K562 (cell line): ENCODE measurements around the gene MIER2. TPM values are rescaled to one million over a fixed set of nuclear protein-coding genes. Genes with fewer than 3 reads are reported as not detected.

ENCODE experiments used
- ATAC-seq: fragments of 200-7000 bp; cut with Tn5 transposase; 3 replicates; pipeline ENCODE4 v1.9.1; 2020; ENCODE audit warnings: moderate library complexity
- BruUV-seq: library from RNA; stranded (reverse); fragments of 400-500 nt; replicated peaks from 2 replicates; lab custom pipeline; 2021; lab: Mats Ljungman, UMichigan
- CTCF ChIA-PET: fragments of 300-600 bp; formaldehyde crosslinking; extraction: SDS; loops from one replicate; lab custom pipeline; 2021; ENCODE audit warnings: low intra/inter-chr PET ratio; lab: Yijun Ruan, JAX
- POLR2A ChIA-PET: fragments of 300-600, 350-650 bp; sonication (Branson Sonifier 250); formaldehyde crosslinking; extraction: SDS; loops from one replicate; lab custom pipeline; 2021; ENCODE audit warnings: antibody characterized with exemption, inconsistent platforms; lab: Yijun Ruan, JAX
- DNase-seq, 4 experiments: peaks; one replicate each; pipeline versions ENCODE4 v3.0.0 to v3.0.0-alpha.2; 2011 to 2018; ENCODE audit warnings: low spot score in 3 of 4, mixed read lengths in 3 of 4; ENCODE audit errors: extremely low read depth in 1 of 4
- FAIRE-seq: peaks from 2 replicates; lab custom pipeline; 2011; peaks lifted over from hg19 to GRCh38; lab: Jason Lieb, UNC
- H2AFZ ChIP-seq: 2 replicates; pipeline ENCODE4 v1.6.0; 2011; ENCODE audit warnings: low read depth, low read length, control low read depth, inconsistent platforms
- H3K27ac ChIP-seq: fragments of 200-600 bp; 3 replicates; pipeline ENCODE4 v1.8.0; 2011; ENCODE audit warnings: low read depth, mild to moderate bottlenecking, control low read depth, inconsistent platforms, low read length, moderate library complexity, mixed read lengths; ENCODE audit errors: extremely low read depth
- H3K27me3 ChIP-seq, 2 experiments: fragments of 300-600 bp in 1 of 2; 2 replicates in 1 of 2; 3 replicates in 1 of 2; pipeline versions ENCODE4 v1.6.0 to v1.8.0; 2011; ENCODE audit warnings: inconsistent platforms in 2 of 2, low read length in 2 of 2, mild to moderate bottlenecking in 1 of 2, mixed read lengths in 1 of 2, moderate library complexity in 1 of 2; ENCODE audit not compliant: control insufficient read depth in 2 of 2, insufficient read depth in 2 of 2
- H3K36me3 ChIP-seq: fragments of 300-600 bp; 3 replicates; pipeline ENCODE4 v1.8.0; 2011; ENCODE audit warnings: mild to moderate bottlenecking, low read length, inconsistent platforms; ENCODE audit not compliant: control insufficient read depth, insufficient read depth
- H3K4me1 ChIP-seq, 2 experiments: fragments of 200-600 bp in 1 of 2; replicated peaks in 1 of 2; 2 replicates in 1 of 2; 3 replicates in 1 of 2; pipeline versions ENCODE4 v1.5.1 to v1.8.0; 2011; ENCODE audit warnings: inconsistent platforms in 2 of 2, low read length in 2 of 2, mild to moderate bottlenecking in 1 of 2, mixed read lengths in 1 of 2, moderate library complexity in 1 of 2; ENCODE audit not compliant: control insufficient read depth in 2 of 2, insufficient read depth in 2 of 2
- H3K4me2 ChIP-seq: 2 replicates; pipeline ENCODE4 v1.6.1; 2011; ENCODE audit warnings: low read length, control low read depth, inconsistent platforms, mixed read lengths; ENCODE audit not compliant: insufficient read depth
- H3K4me3 ChIP-seq: fragments of 200-600 bp; sonication (generic), shearing (Covaris generic); 2 replicates; pipeline ENCODE4 v1.5.1; 2016; ENCODE audit warnings: control low read depth, inconsistent platforms
- H3K79me2 ChIP-seq: fragments of 200-600 bp; 3 replicates; pipeline ENCODE4 v1.8.0; 2011; ENCODE audit warnings: low read length, inconsistent platforms; ENCODE audit not compliant: control insufficient read depth, insufficient read depth
- H3K9ac ChIP-seq, 2 experiments: 2 replicates each; pipeline versions ENCODE4 v1.6.0 to v1.6.1; 2011; ENCODE audit warnings: low read depth in 2 of 2, low read length in 2 of 2, control low read depth in 1 of 2, inconsistent platforms in 1 of 2, mild to moderate bottlenecking in 1 of 2, mixed read lengths in 1 of 2; ENCODE audit not compliant: insufficient read depth in 1 of 2
- H3K9me1 ChIP-seq: one replicate; pipeline ENCODE4 v1.6.0; 2011; ENCODE audit warnings: inconsistent platforms, mild to moderate bottlenecking, low read length, moderate library complexity; ENCODE audit not compliant: control insufficient read depth, insufficient read depth
- H3K9me3 ChIP-seq: replicated peaks from 2 replicates; pipeline ENCODE4 v1.5.1; 2011; ENCODE audit warnings: low read depth, low read length, inconsistent platforms; ENCODE audit not compliant: control insufficient read depth, insufficient read depth
- H4K20me1 ChIP-seq: replicated peaks from 2 replicates; pipeline ENCODE4 v1.6.1; 2011; ENCODE audit warnings: low read length, inconsistent platforms, mixed read lengths; ENCODE audit not compliant: control insufficient read depth, insufficient read depth
- CEBPG ChIP-seq, 3 experiments: fragments of 200-800 bp in 1 of 3; sonication (Bioruptor generic) in 1 of 3; sonication (generic) in 1 of 3; formaldehyde crosslinking in 1 of 3; IDR thresholded peaks in 2 of 3; conservative IDR thresholded peaks in 1 of 3; 2 replicates each; pipeline versions ENCODE4 v1.6.1 to v1.8.0; 2016 to 2022; ENCODE audit warnings: missing compliant biosample characterization in 2 of 3, missing genetic modification characterization in 2 of 3, mild to moderate bottlenecking in 1 of 3, missing genetic modification reagents in 1 of 3
- HDAC1 ChIP-seq, 2 experiments: fragments of 450-650 bp; IDR thresholded peaks; 2 replicates each; pipeline ENCODE4 v1.6.1; 2016 to 2017; ENCODE audit warnings: inconsistent platforms in 1 of 2, mild to moderate bottlenecking in 1 of 2, moderate library complexity in 1 of 2
- NONO ChIP-seq, 2 experiments: fragments of 200-400 bp in 1 of 2; fragments of 450-650 bp in 1 of 2; formaldehyde crosslinking in 1 of 2; IDR thresholded peaks; 2 replicates each; pipeline ENCODE4 v1.6.1; 2017; ENCODE audit warnings: low read depth in 2 of 2, mild to moderate bottlenecking in 2 of 2, moderate library complexity in 2 of 2, low read length in 1 of 2
- ZNF282 ChIP-seq: sonication (generic); formaldehyde crosslinking; IDR thresholded peaks from 2 replicates; pipeline ENCODE4 v1.8.1; 2023; ENCODE audit warnings: missing genetic modification reagents
- ZNF41 ChIP-seq: fragments of 250-450 bp; sonication (Bioruptor Pico); conservative IDR thresholded peaks from 2 replicates; pipeline ENCODE4 v1.4.0; 2020; ENCODE audit warnings: mild to moderate bottlenecking
- ZNF444 ChIP-seq: fragments of 250-450 bp; sonication (Bioruptor Pico); IDR thresholded peaks from 2 replicates; pipeline ENCODE4 v1.4.0; 2020; ENCODE audit warnings: mild to moderate bottlenecking, moderate library complexity
- WGBS: fragments of 100-300 bp; shearing (Covaris generic); methylation state at CpG from one replicate; pipeline ENCODE4 v1.1.6; 2016; ENCODE audit warnings: low coverage, mixed read lengths; ENCODE audit not compliant: insufficient coverage; ENCODE audit errors: missing lambda C conversion rate; 5-methylcytosine and 5-hydroxymethylcytosine counted together
- in situ Hi-C: fragments of 300-500 bp; cut with MboI; formaldehyde crosslinking; loops from 4 replicates; pipeline ENCODE4 v1.15.0; 2018; ENCODE audit warnings: inconsistent platforms, mixed read lengths
- intact Hi-C: fragments of 100-400 bp; cut with micrococcal nuclease; formaldehyde crosslinking; loops from 2 replicates; pipeline ENCODE4 v1.14.2; 2022
- polyA plus RNA-seq, 8 experiments: library from polyadenylated mRNA; depleted of rRNA in 4 of 8; stranded (reverse) in 5 of 8; unstranded in 3 of 8; fragments of >200 nt; fragmentation: Nextera tagmentation in 2 of 8; fragmentation: Illumina TruSeq in 1 of 8; extraction: Ambion mirVana in 2 of 8; extraction: Trizol in 1 of 8; gene quantifications; 2 replicates each; pipeline versions ENCODE4 v1.2.1 to v1.2.3, GENCODE V29; 2011 to 2014; ENCODE audit warnings: inconsistent platforms in 1 of 8, missing spikeins in 1 of 8
- total RNA-seq, 7 experiments: library from RNA; depleted of rRNA in 6 of 7; stranded (reverse); fragments of >200 nt in 6 of 7; fragmentation: Illumina TruSeq in 2 of 7; extraction: Trizol in 2 of 7; gene quantifications; 2 replicates each; pipeline versions ENCODE4 v1.2.1 to v1.2.3, GENCODE V29; 2011 to 2021; ENCODE audit warnings: low replicate concordance in 1 of 7
- TF ChIP-seq, protein P1 (sequence below), 2 experiments: fragments of 450-650 bp; formaldehyde crosslinking in 1 of 2; IDR thresholded peaks; 2 replicates each; pipeline versions ENCODE4 v1.4.0 to v1.6.1; 2014 to 2020; ENCODE audit warnings: mild to moderate bottlenecking in 2 of 2, borderline replicate concordance in 1 of 2, low read depth in 1 of 2
- TF ChIP-seq, protein P2 (sequence below): fragments of 250-450 bp; sonication (Bioruptor Pico); IDR thresholded peaks from 2 replicates; pipeline ENCODE4 v1.8.0; 2022; ENCODE audit warnings: inconsistent platforms, mild to moderate bottlenecking, moderate library complexity, borderline replicate concordance

The MIER2 gene
- total and polyA plus RNA-seq, 9 of the 15 experiments (the other 6 are each of a cell fraction or from before 2014, with no cell fraction given), result 0.46 to 34.7 (median 15.6) TPM

DNA sequence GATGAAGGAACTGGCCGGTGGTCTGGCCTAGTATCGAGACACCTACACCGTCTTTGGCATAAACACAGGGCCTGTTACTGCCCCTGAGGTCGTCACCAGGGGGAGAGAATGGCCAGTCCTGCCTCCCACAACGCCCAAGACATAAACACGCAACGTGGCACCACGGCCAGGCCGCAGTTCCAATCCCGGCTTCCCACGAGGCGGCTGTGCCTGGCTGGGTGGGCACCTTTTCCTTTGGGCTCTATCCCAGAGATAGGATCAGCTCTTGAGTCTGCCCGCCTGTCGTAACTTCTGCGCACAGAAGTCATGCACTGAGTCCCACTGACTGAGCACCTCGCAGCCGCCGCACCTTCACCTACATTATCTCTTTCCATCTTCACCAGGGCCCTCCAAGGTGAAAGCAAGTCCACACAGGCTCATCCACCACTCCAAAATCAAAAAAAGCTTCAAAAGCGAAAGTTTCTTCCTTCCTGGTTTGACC lies 1.1 kb downstream of the MIER2 start:
- intact Hi-C loops, result no loop called here
- Histone ChIP-seq H3K36me3 (peaks cover 45% of the 10 kb centered on the region; the same call in 2 of the 3 replicates), H3K4me1 (peaks cover 37 to 45% of the 10 kb centered on the region in 2 experiments; a peak in 4 of 5 replicates), H3K79me2 (peaks cover 58% of the 10 kb centered on the region), H2AFZ (0 out of 2 replicates have a peak overlapping the region, but pooled peaks have one; percentile 8), H3K9me1 (peaks cover 15% of the 10 kb centered on the region), H4K20me1 (peaks cover 17% of the 10 kb centered on the region), H3K9ac (peak overlapping the region; percentile 83 to 95), H3K27me3 (no peaks in the 10 kb centered on the region), H3K4me3 (peak overlapping the region; percentile 80), H3K9me3 (peaks cover 4% of the 10 kb centered on the region; the same call in 1 of the 2 replicates), H3K4me2 (peak overlapping the region; percentile 88), H3K27ac (peak overlapping the region; percentile 74)
- in situ Hi-C loops, result no loop called here
- WGBS, result 4% methylated on average over 19 of the region's 19 CpGs
- ATAC-seq (peak; percentile 11), FAIRE-seq (peak; percentile 62), DNase-seq (peak in 2 of 4 experiments; percentile 29 to 40)
- POLR2A ChIA-PET, result interaction anchor here (0.7 to 1.3 kb wide), 4 partner anchors 8 to 229 kb away, joined by 3 read pairs; partner anchors contain the start of gene BSG
- BruUV-seq, result TSS peak; percentile 54
- CTCF ChIA-PET, result no interaction called here
- TF ChIP-seq CEBPG (CRISPR knock-in tag; IDR thresholded peaks at IDR 0.05) (0 out of 2 replicates have a peak, but pooled peaks have one; percentile 15), CEBPG (tag; conservative IDR thresholded peaks at IDR 0.05 in 1 of 2, IDR thresholded peaks at IDR 0.05 in 1 of 2) (no peak), HDAC1 (IDR thresholded peaks at IDR 0.05) (no peak), ZNF282 (CRISPR knock-in tag) (no peak), ZNF444 (CRISPR knock-in tag) (no peak), ZNF41 (CRISPR knock-in tag) (no peak), NONO (IDR thresholded peaks at IDR 0.05; ENCODE audit: low read depth in 2 of 2, low read length in 1 of 2) (no peak)
- TF ChIP-seq, protein P1, sequence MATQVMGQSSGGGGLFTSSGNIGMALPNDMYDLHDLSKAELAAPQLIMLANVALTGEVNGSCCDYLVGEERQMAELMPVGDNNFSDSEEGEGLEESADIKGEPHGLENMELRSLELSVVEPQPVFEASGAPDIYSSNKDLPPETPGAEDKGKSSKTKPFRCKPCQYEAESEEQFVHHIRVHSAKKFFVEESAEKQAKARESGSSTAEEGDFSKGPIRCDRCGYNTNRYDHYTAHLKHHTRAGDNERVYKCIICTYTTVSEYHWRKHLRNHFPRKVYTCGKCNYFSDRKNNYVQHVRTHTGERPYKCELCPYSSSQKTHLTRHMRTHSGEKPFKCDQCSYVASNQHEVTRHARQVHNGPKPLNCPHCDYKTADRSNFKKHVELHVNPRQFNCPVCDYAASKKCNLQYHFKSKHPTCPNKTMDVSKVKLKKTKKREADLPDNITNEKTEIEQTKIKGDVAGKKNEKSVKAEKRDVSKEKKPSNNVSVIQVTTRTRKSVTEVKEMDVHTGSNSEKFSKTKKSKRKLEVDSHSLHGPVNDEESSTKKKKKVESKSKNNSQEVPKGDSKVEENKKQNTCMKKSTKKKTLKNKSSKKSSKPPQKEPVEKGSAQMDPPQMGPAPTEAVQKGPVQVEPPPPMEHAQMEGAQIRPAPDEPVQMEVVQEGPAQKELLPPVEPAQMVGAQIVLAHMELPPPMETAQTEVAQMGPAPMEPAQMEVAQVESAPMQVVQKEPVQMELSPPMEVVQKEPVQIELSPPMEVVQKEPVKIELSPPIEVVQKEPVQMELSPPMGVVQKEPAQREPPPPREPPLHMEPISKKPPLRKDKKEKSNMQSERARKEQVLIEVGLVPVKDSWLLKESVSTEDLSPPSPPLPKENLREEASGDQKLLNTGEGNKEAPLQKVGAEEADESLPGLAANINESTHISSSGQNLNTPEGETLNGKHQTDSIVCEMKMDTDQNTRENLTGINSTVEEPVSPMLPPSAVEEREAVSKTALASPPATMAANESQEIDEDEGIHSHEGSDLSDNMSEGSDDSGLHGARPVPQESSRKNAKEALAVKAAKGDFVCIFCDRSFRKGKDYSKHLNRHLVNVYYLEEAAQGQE (IDR thresholded peaks at IDR 0.05; ENCODE audit: borderline replicate concordance), result no peak
- TF ChIP-seq, protein P1 (CRISPR knock-in tag; IDR thresholded peaks at IDR 0.05; ENCODE audit: low read depth), result no peak
- TF ChIP-seq, protein P2, sequence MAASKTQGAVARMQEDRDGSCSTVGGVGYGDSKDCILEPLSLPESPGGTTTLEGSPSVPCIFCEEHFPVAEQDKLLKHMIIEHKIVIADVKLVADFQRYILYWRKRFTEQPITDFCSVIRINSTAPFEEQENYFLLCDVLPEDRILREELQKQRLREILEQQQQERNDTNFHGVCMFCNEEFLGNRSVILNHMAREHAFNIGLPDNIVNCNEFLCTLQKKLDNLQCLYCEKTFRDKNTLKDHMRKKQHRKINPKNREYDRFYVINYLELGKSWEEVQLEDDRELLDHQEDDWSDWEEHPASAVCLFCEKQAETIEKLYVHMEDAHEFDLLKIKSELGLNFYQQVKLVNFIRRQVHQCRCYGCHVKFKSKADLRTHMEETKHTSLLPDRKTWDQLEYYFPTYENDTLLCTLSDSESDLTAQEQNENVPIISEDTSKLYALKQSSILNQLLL (CRISPR knock-in tag), result no peak
